Astrocyte (in vitro differentiated cells and primary cell): ENCODE data around the gene OR13F1.
A peak's percentile ranks its signal among the peaks of the same experiment; 100 is the strongest.

ENCODE experiments used
- CTCF ChIP-seq: IDR thresholded peaks from 2 replicates; pipeline ENCODE4 v1.5.1; 2011; ENCODE audit warnings: low read depth, mild to moderate bottlenecking, inconsistent platforms, low read length, moderate library complexity; ENCODE audit not compliant: insufficient read depth
- EZH2 ChIP-seq: IDR thresholded peaks from 2 replicates; pipeline ENCODE4 v1.6.1; 2012; ENCODE audit warnings: mild to moderate bottlenecking, low read length, inconsistent platforms; ENCODE audit not compliant: insufficient read depth

- TF ChIP-seq CTCF (peak; percentile 15), EZH2 (no peak)
Observed at GRCh38 chr9:104494808-104495207, 9.3 kb upstream of the OR13F1 start.
